ENCODE data around the gene ADAP1.
A peak's percentile ranks its signal among the peaks of the same experiment; 100 is the strongest.

Gene ADAP1

GRCh38 chr7:959271-959670 is 4.8 kb upstream of the ADAP1 start:
- TF ChIP-seq GABPA (IDR thresholded peaks at IDR 0.05; ENCODE audit: low read depth) (no peak), POLR2AphosphoS5 (IDR thresholded peaks at IDR 0.05; ENCODE audit: low read depth) (no peak), REST (IDR thresholded peaks at IDR 0.05; ENCODE audit: insufficient replicate concordance, low read depth) (no peak)
- TF ChIP-seq, protein P1, sequence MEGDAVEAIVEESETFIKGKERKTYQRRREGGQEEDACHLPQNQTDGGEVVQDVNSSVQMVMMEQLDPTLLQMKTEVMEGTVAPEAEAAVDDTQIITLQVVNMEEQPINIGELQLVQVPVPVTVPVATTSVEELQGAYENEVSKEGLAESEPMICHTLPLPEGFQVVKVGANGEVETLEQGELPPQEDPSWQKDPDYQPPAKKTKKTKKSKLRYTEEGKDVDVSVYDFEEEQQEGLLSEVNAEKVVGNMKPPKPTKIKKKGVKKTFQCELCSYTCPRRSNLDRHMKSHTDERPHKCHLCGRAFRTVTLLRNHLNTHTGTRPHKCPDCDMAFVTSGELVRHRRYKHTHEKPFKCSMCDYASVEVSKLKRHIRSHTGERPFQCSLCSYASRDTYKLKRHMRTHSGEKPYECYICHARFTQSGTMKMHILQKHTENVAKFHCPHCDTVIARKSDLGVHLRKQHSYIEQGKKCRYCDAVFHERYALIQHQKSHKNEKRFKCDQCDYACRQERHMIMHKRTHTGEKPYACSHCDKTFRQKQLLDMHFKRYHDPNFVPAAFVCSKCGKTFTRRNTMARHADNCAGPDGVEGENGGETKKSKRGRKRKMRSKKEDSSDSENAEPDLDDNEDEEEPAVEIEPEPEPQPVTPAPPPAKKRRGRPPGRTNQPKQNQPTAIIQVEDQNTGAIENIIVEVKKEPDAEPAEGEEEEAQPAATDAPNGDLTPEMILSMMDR (IDR thresholded peaks at IDR 0.05; ENCODE audit: insufficient read depth, low read length) = no peak
- Histone ChIP-seq H3K4me3 (replicated peaks; ENCODE audit: insufficient read depth, low read length) (no peak overlapping the region), H3K27ac (replicated peaks) (no peak overlapping the region), H3K27me3 (ENCODE audit: insufficient read depth, poor library complexity, severe bottlenecking) (no peaks in the 10 kb centered on the region)
- no peak for DNase-seq (ENCODE audit: low read depth in 1 of 2, low spot score in 1 of 2)

GRCh38 chr7:958221-959200 is 4.0 kb upstream of the ADAP1 start:
- H3K27me3 ChIP-seq (ENCODE audit: insufficient read depth, poor library complexity, severe bottlenecking) = no peaks in the 10 kb centered on the region
- no peak overlapping the region for H3K4me3 ChIP-seq (replicated peaks; ENCODE audit: insufficient read depth, low read length)
- TF ChIP-seq SPI1 (IDR thresholded peaks at IDR 0.05; ENCODE audit: borderline replicate concordance, low read depth) (no peak), GABPA (IDR thresholded peaks at IDR 0.05; ENCODE audit: low read depth) (no peak), POLR2AphosphoS5 (IDR thresholded peaks at IDR 0.05; ENCODE audit: low read depth) (0 out of 2 replicates have a peak, but pooled peaks have one; percentile 2)
- DNase-seq (ENCODE audit: low read depth in 1 of 2, low spot score in 1 of 2) = no peak
- H3K27ac ChIP-seq (replicated peaks) = peak overlapping the region; percentile 66

DNA sequence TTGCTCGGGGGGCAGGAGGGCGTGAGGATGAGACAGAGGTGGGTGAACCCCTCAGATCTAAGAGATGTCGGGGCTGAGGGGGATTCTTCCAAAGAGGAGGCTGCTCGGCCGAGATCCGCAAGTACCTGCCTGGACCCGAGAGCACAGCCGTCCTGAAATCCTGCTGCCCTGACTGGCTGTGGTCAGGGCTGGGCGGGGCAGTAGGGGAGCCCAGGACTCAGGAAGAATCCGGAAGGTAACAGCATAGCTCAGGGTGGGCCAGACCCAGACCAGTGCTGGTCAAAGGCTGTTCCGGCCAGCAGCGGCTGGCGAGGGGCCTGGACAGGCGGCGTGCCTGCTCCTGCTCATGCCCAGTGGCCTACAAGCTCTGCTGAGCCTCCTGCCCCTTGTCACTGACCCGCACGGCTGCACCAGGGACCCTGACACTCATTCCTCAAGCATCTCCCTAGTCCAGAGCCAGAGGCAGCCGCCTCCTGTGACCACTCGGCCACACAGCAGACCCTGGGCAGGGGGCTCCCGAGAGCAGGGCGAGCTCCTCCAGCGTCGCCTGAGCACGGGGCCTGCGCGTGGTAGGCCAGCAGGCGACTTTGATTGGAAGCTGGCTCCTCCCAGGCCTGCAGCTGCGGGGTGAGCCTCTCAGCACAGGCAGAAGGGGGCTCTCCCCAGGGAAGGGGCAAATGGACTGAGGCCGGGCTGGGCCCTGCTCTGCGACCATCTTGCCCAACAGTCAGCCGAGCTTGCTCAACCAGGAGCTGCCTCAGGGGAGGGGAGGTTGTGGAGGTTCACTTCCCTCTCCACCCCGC is 3.1 kb upstream of the ADAP1 start:
- Histone ChIP-seq H3K4me3 (replicated peaks; ENCODE audit: insufficient read depth, low read length) (no peak overlapping the region), H3K27me3 (ENCODE audit: insufficient read depth, poor library complexity, severe bottlenecking) (no peaks in the 10 kb centered on the region), H3K27ac (replicated peaks) (peak overlapping the region; percentile 66)
- TF ChIP-seq POLR2AphosphoS5 (IDR thresholded peaks at IDR 0.05; ENCODE audit: low read depth) (0 out of 2 replicates have a peak, but pooled peaks have one; percentile 39), SPI1 (IDR thresholded peaks at IDR 0.05; ENCODE audit: borderline replicate concordance, low read depth) (peak; percentile 73; the same call in 1 of the 2 replicates), REST (IDR thresholded peaks at IDR 0.05; ENCODE audit: insufficient replicate concordance, low read depth) (no peak)
- peak; percentile 91 to 94 for DNase-seq (ENCODE audit: low read depth in 1 of 2, low spot score in 1 of 2)

GRCh38 chr7:956031-956430 is 1.6 kb upstream of the ADAP1 start:
- TF ChIP-seq GABPA (IDR thresholded peaks at IDR 0.05; ENCODE audit: low read depth) (no peak), REST (IDR thresholded peaks at IDR 0.05; ENCODE audit: insufficient replicate concordance, low read depth) (no peak), POLR2AphosphoS5 (IDR thresholded peaks at IDR 0.05; ENCODE audit: low read depth) (no peak), SPI1 (IDR thresholded peaks at IDR 0.05; ENCODE audit: borderline replicate concordance, low read depth) (no peak)
- TF ChIP-seq, protein P1 (IDR thresholded peaks at IDR 0.05; ENCODE audit: insufficient read depth, low read length) = no peak
- no peak for DNase-seq (ENCODE audit: low read depth in 1 of 2, low spot score in 1 of 2)
- Histone ChIP-seq H3K27me3 (ENCODE audit: insufficient read depth, poor library complexity, severe bottlenecking) (no peaks in the 10 kb centered on the region), H3K4me3 (replicated peaks; ENCODE audit: insufficient read depth, low read length) (no peak overlapping the region), H3K27ac (replicated peaks) (no peak overlapping the region)
